HG02623 (cell line): ENCODE results near the gene IRGM.

Source experiments
- ATAC-seq: cut with Tn5 transposase; IDR thresholded peaks from one replicate; pipeline ENCODE4 v1.9.1; 2021; ENCODE audit warnings: moderate library complexity; ENCODE audit not compliant: unreplicated experiment

IRGM gene

DNA sequence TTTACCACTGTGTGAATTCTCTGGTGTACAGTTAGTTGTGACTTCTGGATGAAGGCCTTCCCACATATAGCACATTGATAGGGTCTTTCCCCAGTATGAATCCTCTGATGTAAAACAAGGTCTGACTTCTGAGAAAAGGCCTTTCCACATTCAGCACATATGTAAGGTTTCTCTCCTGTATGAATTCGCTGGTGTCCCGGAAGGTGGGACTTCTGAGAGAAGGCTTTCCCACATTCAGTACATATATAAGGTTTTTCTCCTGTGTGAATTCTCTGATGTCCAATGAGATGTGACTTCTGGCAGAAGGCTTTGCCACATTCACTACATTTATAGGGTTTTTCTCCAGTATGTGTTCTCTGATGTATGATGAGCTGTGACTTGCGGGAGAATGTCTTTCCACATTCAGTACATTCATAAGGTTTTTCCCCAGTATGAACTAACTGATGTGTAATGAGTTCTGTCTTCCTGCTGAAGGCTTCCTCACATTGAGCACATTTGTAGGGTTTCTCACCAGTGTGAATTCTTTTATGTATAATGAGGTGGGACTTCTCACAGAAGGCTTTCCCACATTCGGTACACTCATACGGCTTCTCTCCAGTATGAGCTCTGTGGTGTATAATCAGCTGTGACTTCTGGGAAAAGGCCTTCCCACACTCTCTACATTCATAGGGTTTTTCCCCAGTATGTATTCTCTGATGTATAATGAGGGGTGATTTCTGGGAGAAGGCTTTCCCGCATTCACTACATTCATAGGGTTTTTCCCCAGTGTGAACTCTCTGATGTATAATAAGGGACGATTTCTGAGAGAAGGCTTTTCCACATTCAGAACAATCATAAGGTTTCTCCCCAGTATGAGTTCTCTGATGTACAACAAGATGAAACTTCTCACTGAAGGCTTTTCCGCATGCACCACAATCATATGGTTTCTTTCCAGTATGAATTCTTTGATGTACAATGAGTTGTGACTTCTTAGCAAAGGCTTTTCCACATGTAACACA is 49.4 kb downstream of the IRGM start:
- no peak for ATAC-seq
